ENCODE data around the gene APBB2.
"Not testable (repeated sequence)": the region's sequence is repeated elsewhere in the genome, so short reads cannot be mapped to it uniquely, and the experiment has no call there.

Gene APBB2

DNA sequence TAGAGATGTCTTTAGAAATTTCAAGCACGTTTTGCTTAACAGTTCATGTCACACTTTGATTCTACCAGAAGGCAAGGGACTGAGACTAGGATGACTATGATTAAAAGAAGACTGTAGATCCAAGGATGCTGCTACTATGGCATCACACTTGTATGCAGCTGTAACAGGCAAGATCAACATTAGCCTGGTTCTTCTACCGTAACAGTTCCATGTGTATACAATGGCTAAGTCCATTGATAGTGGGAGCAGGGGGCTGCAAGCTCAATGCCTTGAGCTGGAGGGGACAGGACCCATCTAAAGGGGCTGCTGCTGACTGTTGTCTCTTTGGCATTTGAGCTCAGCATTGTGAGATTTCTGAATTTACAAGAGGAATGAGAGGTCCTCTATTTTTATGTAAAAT is 212.0 kb downstream of the APBB2 start:
- no peak for DNase-seq

- no peak for DNase-seq
Measured at GRCh38 chr4:41000356-41000755, 214.0 kb downstream of the APBB2 start.

GRCh38 chr4:40998675-40999358 is 215.5 kb downstream of the APBB2 start:
- no peak for DNase-seq

GRCh38 chr4:40995850-40996249 is 218.5 kb downstream of the APBB2 start:
- peak; percentile 94 for DNase-seq

DNA sequence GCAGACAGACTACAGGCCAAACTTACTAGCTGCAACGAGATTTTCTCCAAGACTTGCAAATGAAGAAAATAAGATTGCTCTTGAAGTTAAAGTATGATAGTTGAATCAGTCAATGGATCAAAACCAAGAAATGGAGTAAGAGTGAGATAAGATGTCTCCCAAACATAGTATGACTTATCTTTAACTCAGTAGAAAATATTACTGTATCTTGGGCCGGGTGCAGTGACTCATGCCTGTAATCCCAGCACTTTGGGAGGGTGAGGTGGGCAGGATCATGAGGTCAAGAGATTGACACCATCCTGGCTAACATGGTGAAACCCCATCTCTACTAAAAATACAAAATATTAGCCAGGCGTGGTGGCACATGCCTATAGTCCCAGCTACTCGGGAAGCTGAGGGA is 220.0 kb downstream of the APBB2 start:
- DNase-seq: not testable (repeated sequence)

- DNase-seq: not testable (repeated sequence)
Measured at GRCh38 chr4:40993296-40993693, 221.0 kb downstream of the APBB2 start.

DNA sequence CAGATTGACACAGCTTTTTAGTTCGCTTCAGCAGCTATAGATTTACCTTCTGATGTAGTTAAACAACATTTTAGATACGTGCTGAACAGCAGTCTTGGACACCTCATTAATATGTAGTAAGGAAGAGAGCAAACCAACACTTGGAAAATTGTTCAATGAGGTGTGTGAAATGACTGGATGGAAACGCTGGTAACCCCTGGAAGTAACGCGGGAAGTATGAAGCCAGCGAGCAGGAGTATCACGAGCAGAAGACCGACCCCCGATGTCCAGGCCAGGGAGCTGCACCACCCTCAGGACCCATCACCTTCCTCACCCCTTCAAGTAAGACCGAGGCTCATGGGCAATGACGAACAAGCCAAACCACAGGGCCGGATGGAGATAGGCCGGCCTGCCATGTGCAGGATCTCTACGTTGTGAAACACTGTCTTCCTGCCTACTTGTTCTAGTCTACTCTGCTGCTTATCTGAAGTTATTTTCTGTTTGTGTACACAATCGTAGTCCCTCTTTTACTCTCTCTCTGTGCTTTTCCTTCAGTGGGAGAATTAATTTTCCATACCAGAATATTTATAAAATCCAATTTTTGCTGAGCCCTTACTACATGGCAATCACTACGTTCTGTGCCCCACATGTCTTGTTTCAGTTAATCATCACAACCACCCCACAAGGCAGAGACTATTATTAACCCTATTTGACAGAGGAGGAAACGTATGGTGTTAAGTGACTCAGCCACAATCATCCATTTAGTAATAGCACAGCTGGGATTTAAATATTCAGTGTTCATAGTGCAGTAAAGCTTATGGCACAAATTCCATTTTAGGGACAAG is 221.7 kb downstream of the APBB2 start:
- DNase-seq: no peak

- DNase-seq: no peak
Measured at GRCh38 chr4:40991908-40992307, 222.4 kb downstream of the APBB2 start.

- no peak for DNase-seq
Measured at GRCh38 chr4:40990899-40991265, 223.5 kb downstream of the APBB2 start.

- no peak for DNase-seq
Measured at GRCh38 chr4:40990236-40990898, 224.0 kb downstream of the APBB2 start.

DNA sequence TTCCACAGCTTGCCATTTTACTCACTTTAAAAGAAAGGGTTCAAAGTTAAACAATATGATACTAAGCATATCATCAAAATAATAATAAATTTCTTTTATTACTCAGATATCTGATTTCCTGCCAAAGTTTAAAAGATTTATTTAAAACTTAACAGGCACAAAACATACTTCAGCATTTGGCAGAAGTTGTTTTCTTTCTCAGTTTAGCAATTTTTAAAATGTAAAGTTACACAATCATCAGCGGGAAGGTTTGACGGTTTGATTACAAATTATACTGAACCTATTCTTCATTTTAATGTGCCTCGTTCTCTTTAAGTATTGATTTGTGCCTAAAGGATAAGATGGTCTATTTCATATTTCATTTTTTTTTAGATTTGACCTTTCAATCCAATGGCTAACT is 227.2 kb downstream of the APBB2 start:
- DNase-seq: no peak

GRCh38 chr4:40986375-40986774 is 228.0 kb downstream of the APBB2 start:
- no peak for DNase-seq

- no peak for DNase-seq
Measured at GRCh38 chr4:40984051-40984450, 230.3 kb downstream of the APBB2 start.

- DNase-seq: no peak
Measured at GRCh38 chr4:40980318-40980883, 233.9 kb downstream of the APBB2 start.

GRCh38 chr4:40978548-40978947 is 235.8 kb downstream of the APBB2 start:
- DNase-seq: no peak

- peak; percentile 38 for DNase-seq
Measured at GRCh38 chr4:40976343-40976742, 238.0 kb downstream of the APBB2 start.

DNA sequence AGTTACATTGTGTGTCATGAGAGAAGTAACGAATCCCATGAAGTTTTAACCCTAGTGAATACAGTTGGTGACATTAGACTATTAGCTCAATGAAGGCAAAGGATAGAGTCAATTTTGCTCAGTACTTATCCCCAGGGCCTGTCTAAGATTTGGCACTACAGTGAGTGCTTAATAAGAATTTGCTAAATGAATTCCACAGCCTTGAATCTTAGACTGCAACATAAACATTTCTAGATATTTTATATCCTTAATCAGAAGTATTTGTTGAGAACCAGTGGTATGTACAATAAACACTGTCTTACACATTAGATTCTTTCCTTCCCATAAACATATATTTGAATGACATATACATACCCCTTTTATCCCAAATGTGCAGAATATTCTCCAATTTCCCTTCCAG is 241.6 kb downstream of the APBB2 start:
- no peak for DNase-seq

DNA sequence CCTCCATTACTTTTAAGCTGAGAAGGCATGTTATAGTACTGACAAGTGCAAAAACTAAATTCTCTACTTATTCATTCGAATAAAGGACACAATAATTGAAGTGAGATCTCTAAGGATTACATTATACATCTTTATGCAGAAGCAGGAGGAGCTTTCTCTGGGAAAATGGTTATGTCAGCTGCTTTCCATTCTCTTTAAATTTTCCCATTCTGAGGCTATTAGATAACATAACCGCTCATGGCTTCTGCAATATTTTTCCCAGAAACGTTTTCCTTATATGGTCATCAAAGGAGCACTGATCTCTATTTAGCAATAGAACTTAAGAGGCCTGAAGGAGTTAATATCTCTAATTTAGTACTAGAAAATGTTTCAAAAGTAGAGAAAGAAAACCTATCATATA is 243.0 kb downstream of the APBB2 start:
- DNase-seq: no peak

- DNase-seq: no peak
Measured at GRCh38 chr4:40969501-40969900, 244.8 kb downstream of the APBB2 start.

- no peak for DNase-seq
Measured at GRCh38 chr4:40967550-40967949, 246.8 kb downstream of the APBB2 start.

DNA sequence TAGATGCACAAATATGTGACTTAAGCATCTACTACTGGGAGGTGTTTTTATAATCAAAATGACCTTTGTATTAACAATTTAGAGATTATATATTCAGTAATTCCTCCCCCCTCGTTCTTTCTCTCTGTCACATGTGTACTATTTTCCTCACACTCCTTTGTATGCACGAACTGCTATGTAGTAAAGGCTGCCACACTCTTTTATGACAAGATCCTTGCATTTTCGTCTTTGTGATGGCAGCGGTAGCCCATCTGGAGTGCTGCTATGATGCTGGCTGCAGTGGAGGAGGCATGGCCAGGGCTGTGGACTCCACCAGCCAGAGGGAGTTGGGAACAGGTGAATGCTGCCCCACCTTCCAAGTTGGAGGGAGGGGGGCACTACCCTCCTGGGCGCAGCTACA is 248.3 kb downstream of the APBB2 start:
- no peak for DNase-seq

GRCh38 chr4:40963897-40964478 is 250.4 kb downstream of the APBB2 start:
- DNase-seq: no peak

- no peak for DNase-seq
Measured at GRCh38 chr4:40962551-40963180, 251.7 kb downstream of the APBB2 start.

Data from NCI-H2029 treated with DMSO at 0.1 percent for 48 hours (cell line).